Ascending aorta (tissue), 2 donors: ENCODE measurements around the gene CHSY1. TPM values are rescaled to one million over a fixed set of nuclear protein-coding genes. Genes with fewer than 3 reads are reported as not detected.

Source experiments
- DNase-seq, 2 donors: peaks; one replicate each; pipeline ENCODE4 v3.0.0-alpha.2; 2019; ENCODE audit warnings: low spot score in 2 of 2
- H3K27ac ChIP-seq, 2 donors: fragments of 200-600 bp; sonication (generic); one replicate each; pipeline ENCODE4 v1.5.1; 2016 to 2017; ENCODE audit warnings: mild to moderate bottlenecking in 1 of 2
- H3K27me3 ChIP-seq: fragments of 200-600 bp; sonication (generic); one replicate; pipeline ENCODE4 v1.5.1; 2017
- H3K36me3 ChIP-seq, 2 donors: fragments of 200-600 bp; sonication (generic); one replicate each; pipeline ENCODE4 v1.5.1; 2016
- H3K4me1 ChIP-seq, 2 donors: fragments of 200-600 bp; sonication (generic); one replicate each; pipeline ENCODE4 v1.5.1; 2016 to 2017; ENCODE audit warnings: mild to moderate bottlenecking in 1 of 2
- H3K4me3 ChIP-seq, 2 donors: fragments of 200-600 bp; sonication (generic); one replicate each; pipeline ENCODE4 v1.5.1; 2016 to 2017; ENCODE audit warnings: mild to moderate bottlenecking in 1 of 2
- H3K9me3 ChIP-seq, 2 donors: fragments of 200-600 bp; sonication (generic); one replicate each; pipeline ENCODE4 v1.5.1; 2016
- CTCF ChIP-seq, 3 experiments: fragments of 200-600 bp in 2 of 3; fragments of 450-650 bp in 1 of 3; sonication (generic) in 2 of 3; IDR thresholded peaks; one replicate each; pipeline ENCODE4 v1.5.1; 2016 to 2019; ENCODE audit warnings: antibody characterized with exemption in 3 of 3, mild to moderate bottlenecking in 1 of 3, moderate library complexity in 1 of 3
- intact Hi-C: fragments of 100-400 bp; cut with DNase I; formaldehyde crosslinking; loops from one replicate; pipeline ENCODE4 v1.15.1; 2023
- total RNA-seq: library from RNA; depleted of rRNA; stranded (reverse); fragments of >200 nt; gene quantifications from one replicate; pipeline ENCODE4 v1.1.0, GENCODE V29; 2016

CHSY1 gene
- total RNA-seq, 1 donor from 2014 or later: 47.4 TPM

GRCh38 chr15:101158166-101159095 lies 93.4 kb downstream of the CHSY1 start:
- Histone ChIP-seq H3K4me3 (no peak overlapping the region), H3K4me1 (peaks cover 0 to 4% of the 10 kb centered on the region in 2 donors), H3K9me3 (no peaks in the 10 kb centered on the region), H3K27ac (no peak overlapping the region), H3K27me3 (no peaks in the 10 kb centered on the region), H3K36me3 (no peaks in the 10 kb centered on the region)
- no peak for TF ChIP-seq CTCF (IDR thresholded peaks at IDR 0.05)
- intact Hi-C loops: no loop called here
- DNase-seq: no peak

- H3K27ac ChIP-seq: no peak overlapping the region
- intact Hi-C loops: no loop called here
- DNase-seq: no peak
- H3K36me3 ChIP-seq: no peaks in the 10 kb centered on the region
- H3K9me3 ChIP-seq: no peaks in the 10 kb centered on the region
- TF ChIP-seq CTCF (IDR thresholded peaks at IDR 0.05): no peak
- H3K4me1 ChIP-seq: no peaks in the 10 kb centered on the region
- H3K27me3 ChIP-seq: no peaks in the 10 kb centered on the region
- H3K4me3 ChIP-seq: no peak overlapping the region
Observed at GRCh38 chr15:101157721-101158120, 94.1 kb downstream of the CHSY1 start.

GRCh38 chr15:101156509-101157159 lies 95.2 kb downstream of the CHSY1 start:
- no peak overlapping the region for H3K27ac ChIP-seq
- no peak for TF ChIP-seq CTCF (IDR thresholded peaks at IDR 0.05)
- no peaks in the 10 kb centered on the region for H3K4me1 ChIP-seq

GRCh38 chr15:101156061-101156460 lies 95.8 kb downstream of the CHSY1 start:
- no peak for TF ChIP-seq CTCF (IDR thresholded peaks at IDR 0.05)
- intact Hi-C loops: no loop called here
- no peaks in the 10 kb centered on the region for H3K9me3 ChIP-seq
- H3K4me1 ChIP-seq: no peaks in the 10 kb centered on the region
- no peak overlapping the region for H3K27ac ChIP-seq
- H3K4me3 ChIP-seq: no peak overlapping the region
- no peak for DNase-seq
- H3K27me3 ChIP-seq: no peaks in the 10 kb centered on the region
- no peaks in the 10 kb centered on the region for H3K36me3 ChIP-seq

More at GRCh38 chr15:101156509-101157159, 95.2 kb downstream of the CHSY1 start:
- no peak overlapping the region for H3K4me3 ChIP-seq
- no peaks in the 10 kb centered on the region for H3K36me3 ChIP-seq
- no peaks in the 10 kb centered on the region for H3K9me3 ChIP-seq
- intact Hi-C loops: no loop called here
- no peaks in the 10 kb centered on the region for H3K27me3 ChIP-seq
- no peak for DNase-seq

- H3K36me3 ChIP-seq: no peaks in the 10 kb centered on the region
- H3K9me3 ChIP-seq: no peaks in the 10 kb centered on the region
- no peaks in the 10 kb centered on the region for H3K27me3 ChIP-seq
- H3K27ac ChIP-seq: no peak overlapping the region
- intact Hi-C loops: no loop called here
- TF ChIP-seq CTCF (IDR thresholded peaks at IDR 0.05): no peak
- DNase-seq: no peak
- H3K4me3 ChIP-seq: no peak overlapping the region
- H3K4me1 ChIP-seq: no peaks in the 10 kb centered on the region
Observed at GRCh38 chr15:101153801-101154656, 97.8 kb downstream of the CHSY1 start.
